OCI-LY1 (cell line): Measurements from ENCODE around the gene SCD.
A peak's percentile ranks its signal among the peaks of the same experiment; 100 is the strongest.

Experiments
- H2AFZ ChIP-seq: fragments of 200-600 bp; sonication (generic), shearing (Covaris generic); 2 replicates; pipeline ENCODE4 v1.6.0; 2014; ENCODE audit warnings: antibody characterized with exemption, mild to moderate bottlenecking, low read length
- H3F3A ChIP-seq: fragments of 200-600 bp; sonication (generic), shearing (Covaris generic); 2 replicates; pipeline ENCODE4 v1.6.0; 2014; ENCODE audit warnings: mild to moderate bottlenecking, antibody characterized with exemption, low read length, moderate library complexity; ENCODE audit not compliant: insufficient read depth
- H3K27ac ChIP-seq: fragments of 200-600 bp; sonication (generic); 2 replicates; pipeline ENCODE4 v1.5.1; 2014; ENCODE audit warnings: low read length, mixed run types, mild to moderate bottlenecking, low read depth; ENCODE audit not compliant: poor library complexity, severe bottlenecking
- H3K27me3 ChIP-seq: fragments of 200-600 bp; sonication (generic); 2 replicates; pipeline ENCODE4 v1.6.0; 2014; ENCODE audit warnings: antibody characterized with exemption, mild to moderate bottlenecking, low read length, moderate library complexity; ENCODE audit not compliant: insufficient read depth
- H3K36me3 ChIP-seq: fragments of 200-600 bp; sonication (generic); 2 replicates; pipeline ENCODE4 v1.6.1; 2014; ENCODE audit warnings: mild to moderate bottlenecking, antibody characterized with exemption, low read length, moderate library complexity, mixed read lengths; ENCODE audit not compliant: insufficient read depth
- H3K4me1 ChIP-seq: fragments of 200-600 bp; sonication (generic); 2 replicates; pipeline ENCODE4 v1.5.1; 2014; ENCODE audit warnings: mild to moderate bottlenecking, low read length, moderate library complexity; ENCODE audit not compliant: insufficient read depth, severe bottlenecking
- H3K4me2 ChIP-seq: fragments of 200-600 bp; sonication (generic), shearing (Covaris generic); 2 replicates; pipeline ENCODE4 v1.6.1; 2014; ENCODE audit warnings: low read length
- H3K4me3 ChIP-seq: fragments of 200-600 bp; sonication (generic); 2 replicates; pipeline ENCODE4 v1.5.1; 2014; ENCODE audit warnings: low read length, low read depth, mild to moderate bottlenecking, mixed read lengths; ENCODE audit not compliant: poor library complexity, severe bottlenecking
- H3K79me2 ChIP-seq: fragments of 200-600 bp; shearing (Covaris generic); 2 replicates; pipeline ENCODE4 v1.6.1; 2016; ENCODE audit warnings: mixed run types, low read length, mixed read lengths; ENCODE audit not compliant: insufficient read depth
- H3K9ac ChIP-seq: fragments of 200-600 bp; sonication (generic), shearing (Covaris generic); 2 replicates; pipeline ENCODE4 v1.6.1; 2014; ENCODE audit warnings: mild to moderate bottlenecking, low read length, mixed read lengths
- H3K9me2 ChIP-seq: fragments of 200-600 bp; sonication (generic), shearing (Covaris generic); 2 replicates; pipeline ENCODE4 v1.6.1; 2014; ENCODE audit warnings: low read depth, mild to moderate bottlenecking, low read length, mixed read lengths
- H3K9me3 ChIP-seq: fragments of 200-600 bp; shearing (Covaris generic); 2 replicates; pipeline ENCODE4 v1.6.1; 2014; ENCODE audit warnings: low read length, mixed read lengths
- H4K20me1 ChIP-seq: fragments of 200-600 bp; sonication (generic), shearing (Covaris generic); 2 replicates; pipeline ENCODE4 v1.6.0; 2016; ENCODE audit warnings: mild to moderate bottlenecking, low read length; ENCODE audit not compliant: insufficient read depth
- EZH2 ChIP-seq: fragments of 200-600 bp; sonication (generic), shearing (Covaris generic); IDR thresholded peaks from 2 replicates; pipeline ENCODE4 v1.8.0; 2017; ENCODE audit warnings: borderline replicate concordance, mixed run types, mild to moderate bottlenecking, antibody characterized with exemption, low read length, moderate library complexity, mixed read lengths
- TF ChIP-seq, protein P1 (sequence below): fragments of 200-600 bp; sonication (generic), shearing (Covaris generic); IDR thresholded peaks from 2 replicates; pipeline ENCODE4 v1.5.1; 2017; ENCODE audit warnings: mild to moderate bottlenecking, antibody characterized with exemption, low read length, moderate library complexity, mixed read lengths

Gene SCD

DNA sequence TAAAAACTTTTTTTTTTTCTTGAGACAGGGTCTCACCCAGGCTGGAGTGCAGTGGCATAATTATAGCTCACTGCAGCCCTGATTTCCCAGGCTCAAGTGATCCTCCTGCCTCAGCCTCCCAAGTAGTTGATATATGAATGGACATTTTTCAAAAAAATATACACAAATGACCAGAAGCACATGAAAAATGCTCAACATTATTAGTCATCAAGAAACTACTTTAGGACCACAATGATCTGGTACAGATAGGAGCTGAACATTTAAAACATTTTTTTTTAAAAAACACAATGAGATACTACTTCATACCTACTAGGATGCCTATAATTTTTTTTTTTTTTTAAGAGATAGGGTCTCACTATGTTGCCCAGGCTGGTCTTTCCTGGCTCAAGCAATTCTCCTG, 21.7 kb downstream of the SCD start:
- TF ChIP-seq, protein P1, sequence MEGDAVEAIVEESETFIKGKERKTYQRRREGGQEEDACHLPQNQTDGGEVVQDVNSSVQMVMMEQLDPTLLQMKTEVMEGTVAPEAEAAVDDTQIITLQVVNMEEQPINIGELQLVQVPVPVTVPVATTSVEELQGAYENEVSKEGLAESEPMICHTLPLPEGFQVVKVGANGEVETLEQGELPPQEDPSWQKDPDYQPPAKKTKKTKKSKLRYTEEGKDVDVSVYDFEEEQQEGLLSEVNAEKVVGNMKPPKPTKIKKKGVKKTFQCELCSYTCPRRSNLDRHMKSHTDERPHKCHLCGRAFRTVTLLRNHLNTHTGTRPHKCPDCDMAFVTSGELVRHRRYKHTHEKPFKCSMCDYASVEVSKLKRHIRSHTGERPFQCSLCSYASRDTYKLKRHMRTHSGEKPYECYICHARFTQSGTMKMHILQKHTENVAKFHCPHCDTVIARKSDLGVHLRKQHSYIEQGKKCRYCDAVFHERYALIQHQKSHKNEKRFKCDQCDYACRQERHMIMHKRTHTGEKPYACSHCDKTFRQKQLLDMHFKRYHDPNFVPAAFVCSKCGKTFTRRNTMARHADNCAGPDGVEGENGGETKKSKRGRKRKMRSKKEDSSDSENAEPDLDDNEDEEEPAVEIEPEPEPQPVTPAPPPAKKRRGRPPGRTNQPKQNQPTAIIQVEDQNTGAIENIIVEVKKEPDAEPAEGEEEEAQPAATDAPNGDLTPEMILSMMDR, result no peak
- TF ChIP-seq EZH2, result no peak
- Histone ChIP-seq H3K79me2 (no peaks in the 10 kb centered on the region), H3K9ac (no peak overlapping the region), H3K4me3 (no peak overlapping the region), H3K27ac (no peak overlapping the region), H3K27me3 (no peaks in the 10 kb centered on the region), H4K20me1 (no peaks in the 10 kb centered on the region), H3K9me2 (no peaks in the 10 kb centered on the region), H3K9me3 (no peaks in the 10 kb centered on the region), H3K4me2 (no peak overlapping the region), H3K36me3 (peaks cover 2% of the 10 kb centered on the region; the same call in 1 of the 2 replicates), H2AFZ (no peak overlapping the region), H3F3A (no peaks in the 10 kb centered on the region), H3K4me1 (peaks cover 31% of the 10 kb centered on the region)

DNA sequence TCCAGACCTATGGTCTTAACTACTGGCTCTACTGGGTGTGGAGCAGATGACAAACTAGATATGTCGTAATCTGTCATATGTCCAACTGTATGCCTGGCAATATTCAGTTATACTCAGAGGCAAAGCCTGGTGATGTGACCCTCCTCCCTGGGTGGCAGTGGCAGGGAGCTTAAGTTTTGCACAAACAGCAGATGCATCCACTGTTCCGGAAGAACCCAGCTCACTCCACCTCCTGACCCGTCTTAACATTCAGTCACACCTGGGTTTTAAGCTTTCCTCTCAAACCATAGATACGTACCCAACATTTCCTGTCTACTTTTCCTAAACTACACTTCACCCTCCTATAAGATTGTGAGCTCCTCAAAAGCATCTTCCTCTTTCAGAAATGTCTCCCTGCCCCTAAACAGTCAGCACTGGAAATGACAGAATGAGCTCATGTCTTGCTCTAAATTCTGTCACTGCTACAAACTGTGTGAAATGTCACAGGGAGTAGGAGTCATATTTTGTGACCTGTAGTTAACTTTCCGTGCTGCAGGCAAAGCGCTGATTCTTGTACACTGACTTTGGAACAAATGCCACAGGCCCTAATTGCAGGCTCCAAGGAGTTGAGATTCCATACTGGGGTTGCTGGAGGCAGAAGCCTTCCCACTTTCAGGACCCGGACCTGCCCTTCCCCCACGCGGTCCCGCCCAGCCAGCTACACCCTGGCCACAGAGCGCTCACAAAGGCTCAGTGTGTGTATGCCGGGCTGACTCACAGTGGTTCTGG, 23.9 kb downstream of the SCD start:
- Histone ChIP-seq H3K9me3 (no peaks in the 10 kb centered on the region), H3K79me2 (no peaks in the 10 kb centered on the region), H3K27ac (peak overlapping the region; percentile 87), H3K4me2 (peak overlapping the region; percentile 43; the same call in 1 of the 2 replicates), H3K4me1 (peaks cover 47% of the 10 kb centered on the region), H2AFZ (no peak overlapping the region), H3K9ac (peak overlapping the region; percentile 28; the same call in 1 of the 2 replicates), H3F3A (no peaks in the 10 kb centered on the region), H3K4me3 (no peak overlapping the region), H4K20me1 (no peaks in the 10 kb centered on the region), H3K9me2 (no peaks in the 10 kb centered on the region), H3K36me3 (no peaks in the 10 kb centered on the region), H3K27me3 (no peaks in the 10 kb centered on the region)
- TF ChIP-seq, protein P1, result no peak
- no peak for TF ChIP-seq EZH2

DNA sequence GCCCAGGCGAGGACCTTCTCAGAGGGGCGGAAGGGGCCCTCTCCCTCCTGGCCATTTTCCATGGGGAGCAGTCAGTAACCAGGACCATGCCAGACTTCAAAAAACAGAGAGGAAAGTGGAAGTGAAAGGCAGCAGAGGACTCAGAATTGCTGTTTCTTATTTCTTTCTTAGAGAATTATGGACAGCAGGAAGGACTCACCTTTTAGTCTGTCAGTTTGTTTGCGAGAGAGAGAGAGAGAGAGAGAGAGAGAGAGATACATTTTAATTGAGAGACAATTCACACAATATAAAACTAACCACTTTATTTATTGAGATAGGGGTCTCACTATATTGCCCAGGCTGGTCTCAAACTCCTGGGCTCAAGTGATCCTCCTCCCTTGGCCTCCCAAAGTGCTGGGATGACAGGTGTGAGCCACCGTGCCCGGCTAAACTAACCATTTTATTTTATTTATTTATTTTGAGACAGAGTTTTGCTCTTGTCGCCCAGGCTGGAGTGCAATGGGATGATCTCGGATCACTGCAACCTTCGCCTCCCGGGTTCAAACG, 24.5 kb downstream of the SCD start:
- peak overlapping the region; percentile 87 for H3K27ac ChIP-seq
- H2AFZ ChIP-seq, result no peak overlapping the region
- TF ChIP-seq, protein P1, result no peak
- no peak for TF ChIP-seq EZH2

More for the DNA sequence above, 24.5 kb downstream of the SCD start:
- H4K20me1 ChIP-seq, result no peaks in the 10 kb centered on the region
- peaks cover 47% of the 10 kb centered on the region for H3K4me1 ChIP-seq
- H3K27me3 ChIP-seq, result no peaks in the 10 kb centered on the region
- no peaks in the 10 kb centered on the region for H3K79me2 ChIP-seq
- H3F3A ChIP-seq, result no peaks in the 10 kb centered on the region
- H3K9me2 ChIP-seq, result no peaks in the 10 kb centered on the region
- peak overlapping the region; percentile 43; the same call in 1 of the 2 replicates for H3K4me2 ChIP-seq
- peak overlapping the region; percentile 28; the same call in 1 of the 2 replicates for H3K9ac ChIP-seq
- no peaks in the 10 kb centered on the region for H3K9me3 ChIP-seq
- no peak overlapping the region for H3K4me3 ChIP-seq
- no peaks in the 10 kb centered on the region for H3K36me3 ChIP-seq
